Sigmoid colon (tissue), 7 donors: Measurements from ENCODE around the gene PRKCA. TPM values are rescaled to one million over a fixed set of nuclear protein-coding genes. Genes with fewer than 3 reads are reported as not detected.

Experiments used
- DNase-seq: peaks from one replicate; pipeline ENCODE4 v3.0.0-alpha.2; 2019
- H3K27ac ChIP-seq, 4 donors: fragments of 200-600 bp; sonication (generic); one replicate each; pipeline ENCODE4 v1.5.1; 2016 to 2019; ENCODE audit warnings: mild to moderate bottlenecking in 1 of 4
- H3K27me3 ChIP-seq, 3 donors: fragments of 200-600 bp; sonication (generic); one replicate each; pipeline ENCODE4 v1.5.1; 2019; ENCODE audit warnings: mild to moderate bottlenecking in 1 of 3
- H3K36me3 ChIP-seq, 4 donors: fragments of 200-600 bp; sonication (generic); one replicate each; pipeline ENCODE4 v1.5.1; 2016 to 2019
- H3K4me1 ChIP-seq, 4 donors: fragments of 200-600 bp; sonication (generic); one replicate each; pipeline ENCODE4 v1.5.1; 2017 to 2019
- H3K4me3 ChIP-seq, 4 donors: fragments of 200-600 bp; sonication (generic); one replicate each; pipeline ENCODE4 v1.5.1; 2017 to 2019; ENCODE audit warnings: mild to moderate bottlenecking in 2 of 4, moderate library complexity in 1 of 4
- H3K9me3 ChIP-seq, 4 donors: fragments of 200-600 bp in 3 of 4; sonication (generic) in 3 of 4; one replicate each; pipeline versions ENCODE4 v1.5.1 to v1.6.1; 2013 to 2019
- EP300 ChIP-seq, 4 donors: sonication (generic); formaldehyde crosslinking; IDR thresholded peaks; one replicate each; pipeline ENCODE4 v1.6.1; 2017; ENCODE audit warnings: antibody characterized with exemption in 4 of 4
- POLR2A ChIP-seq, 2 donors: fragments of 450-650 bp; IDR thresholded peaks; one replicate each; pipeline ENCODE4 v1.6.1; 2016; ENCODE audit warnings: antibody characterized with exemption in 2 of 2, mild to moderate bottlenecking in 2 of 2, moderate library complexity in 2 of 2
- POLR2AphosphoS5 ChIP-seq, 4 donors: sonication (generic); formaldehyde crosslinking; IDR thresholded peaks; one replicate each; pipeline ENCODE4 v1.6.1; 2017; ENCODE audit warnings: antibody characterized with exemption in 4 of 4
- WGBS, 2 donors: extraction: QIAGEN DNeasy Blood & Tissue Kit; methylation state at CpG; one replicate each; pipeline ENCODE4 v1.1.7; 2013; 5-methylcytosine and 5-hydroxymethylcytosine counted together
- intact Hi-C: fragments of 100-400 bp; cut with DNase I; formaldehyde crosslinking; loops from one replicate; pipeline ENCODE4 v1.15.1; 2023
- polyA plus RNA-seq, 3 donors: library from polyadenylated mRNA; stranded (reverse); fragments of 200-250 nt; gene quantifications; one replicate each; pipeline ENCODE4 v1.2.3, GENCODE V29; 2013
- total RNA-seq, 4 donors: library from RNA; depleted of rRNA; stranded (reverse); fragments of >200 nt; gene quantifications; one replicate each; pipeline ENCODE4 v1.1.0, GENCODE V29; 2016
- TF ChIP-seq, protein P1 (sequence below), 4 experiments: fragments of 450-650 bp in 3 of 4; fragments of 200-600 bp in 1 of 4; IDR thresholded peaks; one replicate each; pipeline ENCODE4 v1.5.1; 2016 to 2019; ENCODE audit warnings: antibody characterized with exemption in 4 of 4, mild to moderate bottlenecking in 3 of 4, moderate library complexity in 2 of 4
- donor health status: healthy with polysubstance abuse.
- donor health status: Bipolar disorder and iron deficiency.
- donor health status: healthy.

The PRKCA gene
- total and polyA plus RNA-seq, 7 donors, result 6.6 to 58.4 (median 42.6) TPM

DNA sequence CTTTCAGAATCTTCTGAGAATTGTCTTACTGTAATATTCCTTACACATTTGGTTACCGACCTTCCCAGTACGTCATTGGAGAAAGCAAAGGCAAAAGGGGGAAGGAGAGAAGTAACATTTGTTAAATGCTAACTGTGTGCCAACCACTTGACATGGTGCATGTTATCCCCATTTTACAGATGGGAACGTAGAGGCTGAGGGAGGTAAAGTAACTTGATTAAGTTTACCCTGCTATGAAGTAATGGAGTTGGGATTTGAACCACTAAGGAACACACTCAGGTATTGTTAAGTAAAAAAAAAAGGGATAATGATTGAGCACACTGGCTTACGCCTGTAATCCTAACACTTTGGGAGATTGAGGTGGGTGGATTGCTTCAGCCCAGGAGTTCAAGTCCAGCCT lies 156.4 kb downstream of the PRKCA start:
- intact Hi-C loops, result no loop called here
- no peak for DNase-seq
- Histone ChIP-seq H3K36me3 (no peaks in the 10 kb centered on the region), H3K27me3 (no peaks in the 10 kb centered on the region), H3K27ac (peak overlapping the region; percentile 32 to 70 (median 55)), H3K9me3 (no peaks in the 10 kb centered on the region), H3K4me1 (peaks cover 0 to 29% (median 24%) of the 10 kb centered on the region in 4 donors), H3K4me3 (no peak overlapping the region)
- no peak for TF ChIP-seq POLR2AphosphoS5 (IDR thresholded peaks at IDR 0.05)
- TF ChIP-seq EP300 (IDR thresholded peaks at IDR 0.05), result no peak
- TF ChIP-seq, protein P1, sequence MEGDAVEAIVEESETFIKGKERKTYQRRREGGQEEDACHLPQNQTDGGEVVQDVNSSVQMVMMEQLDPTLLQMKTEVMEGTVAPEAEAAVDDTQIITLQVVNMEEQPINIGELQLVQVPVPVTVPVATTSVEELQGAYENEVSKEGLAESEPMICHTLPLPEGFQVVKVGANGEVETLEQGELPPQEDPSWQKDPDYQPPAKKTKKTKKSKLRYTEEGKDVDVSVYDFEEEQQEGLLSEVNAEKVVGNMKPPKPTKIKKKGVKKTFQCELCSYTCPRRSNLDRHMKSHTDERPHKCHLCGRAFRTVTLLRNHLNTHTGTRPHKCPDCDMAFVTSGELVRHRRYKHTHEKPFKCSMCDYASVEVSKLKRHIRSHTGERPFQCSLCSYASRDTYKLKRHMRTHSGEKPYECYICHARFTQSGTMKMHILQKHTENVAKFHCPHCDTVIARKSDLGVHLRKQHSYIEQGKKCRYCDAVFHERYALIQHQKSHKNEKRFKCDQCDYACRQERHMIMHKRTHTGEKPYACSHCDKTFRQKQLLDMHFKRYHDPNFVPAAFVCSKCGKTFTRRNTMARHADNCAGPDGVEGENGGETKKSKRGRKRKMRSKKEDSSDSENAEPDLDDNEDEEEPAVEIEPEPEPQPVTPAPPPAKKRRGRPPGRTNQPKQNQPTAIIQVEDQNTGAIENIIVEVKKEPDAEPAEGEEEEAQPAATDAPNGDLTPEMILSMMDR (IDR thresholded peaks at IDR 0.05), result no peak
- TF ChIP-seq POLR2A (IDR thresholded peaks at IDR 0.05), result no peak
- WGBS, 2 donors, result 94 to 97% methylated on average over 4 of the region's 4 CpGs

- Histone ChIP-seq H3K27ac (peak overlapping the region; percentile 32 to 70 (median 55)), H3K36me3 (no peaks in the 10 kb centered on the region), H3K9me3 (no peaks in the 10 kb centered on the region), H3K4me3 (no peak overlapping the region), H3K27me3 (no peaks in the 10 kb centered on the region), H3K4me1 (peaks cover 0 to 29% (median 24%) of the 10 kb centered on the region in 4 donors)
- whole genome bisulfite sequencing, 2 donors, result 73 to 83% methylated on average over 7 of the region's 7 CpGs
- intact Hi-C loops, result loop anchor here (10.0 kb wide), 2 partner anchors 155 to 165 kb away; partner anchors contain the start of gene PRKCA
- no peak for TF ChIP-seq POLR2A (IDR thresholded peaks at IDR 0.05)
- TF ChIP-seq, protein P1 (IDR thresholded peaks at IDR 0.05), result no peak
- peak; percentile 60 to 78 (median 73) for TF ChIP-seq POLR2AphosphoS5 (IDR thresholded peaks at IDR 0.05)
- TF ChIP-seq EP300 (IDR thresholded peaks at IDR 0.05), result peak in 1 of 4 donors; percentile 31
- peak; percentile 92 for DNase-seq
Measured at GRCh38 chr17:66459811-66460270, 157.4 kb downstream of the PRKCA start.

- H3K4me3 ChIP-seq, result no peak overlapping the region
- H3K36me3 ChIP-seq, result no peaks in the 10 kb centered on the region
- H3K27ac ChIP-seq, result peak overlapping the region in 3 of 4 donors; percentile 32 to 70 (median 49)
- intact Hi-C loops, result loop anchor here (10.0 kb wide), 2 partner anchors 156 to 164 kb away; partner anchors contain the start of gene PRKCA
- DNase-seq, result no peak
- 89 to 92% methylated on average over 6 of the region's 6 CpGs for WGBS, 2 donors
- TF ChIP-seq POLR2A (IDR thresholded peaks at IDR 0.05) (no peak), POLR2AphosphoS5 (IDR thresholded peaks at IDR 0.05) (no peak), EP300 (IDR thresholded peaks at IDR 0.05) (no peak)
- TF ChIP-seq, protein P1 (IDR thresholded peaks at IDR 0.05), result no peak
- H3K9me3 ChIP-seq, result no peaks in the 10 kb centered on the region
- peaks cover 0 to 33% (median 31%) of the 10 kb centered on the region in 4 donors for H3K4me1 ChIP-seq
- no peaks in the 10 kb centered on the region for H3K27me3 ChIP-seq
Measured at GRCh38 chr17:66460558-66460957, 158.1 kb downstream of the PRKCA start.

- DNase-seq, result no peak
- Histone ChIP-seq H3K27me3 (no peaks in the 10 kb centered on the region), H3K9me3 (no peaks in the 10 kb centered on the region), H3K4me1 (peaks cover 0 to 42% (median 40%) of the 10 kb centered on the region in 4 donors), H3K4me3 (no peak overlapping the region), H3K36me3 (no peaks in the 10 kb centered on the region), H3K27ac (peak overlapping the region in 2 of 4 donors; percentile 17 to 70)
- intact Hi-C loops, result loop anchor here (10.0 kb wide), 2 partner anchors 157 to 163 kb away; partner anchors contain the start of gene PRKCA
- WGBS, 2 donors, result 51 to 70% methylated on average over 7 of the region's 7 CpGs
- TF ChIP-seq, protein P1 (IDR thresholded peaks at IDR 0.05), result no peak
- TF ChIP-seq POLR2A (IDR thresholded peaks at IDR 0.05) (no peak), EP300 (IDR thresholded peaks at IDR 0.05) (no peak), POLR2AphosphoS5 (IDR thresholded peaks at IDR 0.05) (no peak)
Measured at GRCh38 chr17:66461343-66461995, 159.1 kb downstream of the PRKCA start.
